ENCODE data around the gene DGCR2.
"Not testable (repeated sequence)": the region's sequence is repeated elsewhere in the genome, so short reads cannot be mapped to it uniquely, and the experiment has no call there.

The DGCR2 gene

DNA sequence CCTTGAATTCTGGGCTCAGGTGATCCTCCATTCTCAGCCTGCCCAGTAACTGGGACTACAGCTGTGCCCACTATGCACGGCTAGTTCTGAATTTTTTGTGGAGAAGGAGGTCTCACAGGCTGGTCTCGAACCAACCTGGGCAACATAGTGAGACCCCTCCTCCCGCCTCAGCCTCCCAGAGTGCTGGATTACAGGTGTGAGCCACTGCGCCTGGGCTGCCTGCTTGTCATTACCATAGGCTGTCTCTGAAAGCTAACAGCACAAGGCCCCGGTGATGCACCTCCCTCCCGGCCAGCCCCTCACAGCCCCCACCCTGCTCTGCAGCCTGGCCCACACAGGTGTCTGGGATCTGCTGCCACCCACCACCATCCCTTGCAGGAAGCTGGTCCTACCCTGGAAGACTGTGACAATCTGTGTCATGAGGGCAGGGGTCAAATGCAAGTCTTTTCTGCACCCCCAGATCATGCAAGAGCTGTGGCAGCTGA is 82.4 kb downstream of the DGCR2 start:
- no peaks in the 10 kb centered on the region for H3K79me2 ChIP-seq (ENCODE audit: control insufficient read depth, insufficient read depth, low read length, unreplicated experiment)
- H3K27ac ChIP-seq (ENCODE audit: low read depth, low read length): no peak overlapping the region
- H3K4me3 ChIP-seq (ENCODE audit: low read depth, low read length): no peak overlapping the region
- H3K27me3 ChIP-seq (ENCODE audit: insufficient read depth, low read length): no peaks in the 10 kb centered on the region
- no peak overlapping the region for H2AFZ ChIP-seq (ENCODE audit: low read length, unreplicated experiment)
- H3K4me1 ChIP-seq (ENCODE audit: control insufficient read depth, insufficient read depth, low read length, unreplicated experiment): peaks cover 8% of the 10 kb centered on the region
- H3K36me3 ChIP-seq (ENCODE audit: insufficient read depth, low read length): no peaks in the 10 kb centered on the region

DNA sequence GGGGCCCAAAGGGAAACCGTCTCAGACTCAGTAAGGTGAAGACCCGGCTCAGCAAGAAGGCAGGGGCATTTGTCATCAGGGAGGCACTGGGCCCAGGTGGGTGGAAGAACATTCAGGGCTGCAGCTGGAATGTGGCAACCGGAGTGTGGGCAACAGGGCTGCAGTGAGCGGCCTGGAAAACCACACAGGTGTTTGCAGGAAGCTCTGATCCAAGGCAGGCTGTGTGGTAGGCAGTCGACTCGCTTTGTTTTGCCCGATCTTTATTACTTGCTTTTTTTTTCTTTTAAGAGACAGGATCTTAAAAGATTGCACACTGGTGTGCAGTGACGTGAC is 82.8 kb downstream of the DGCR2 start:
- no peak overlapping the region for H2AFZ ChIP-seq (ENCODE audit: low read length, unreplicated experiment)
- no peak overlapping the region for H3K27ac ChIP-seq (ENCODE audit: low read depth, low read length)
- H3K36me3 ChIP-seq (ENCODE audit: insufficient read depth, low read length): no peaks in the 10 kb centered on the region
- no peaks in the 10 kb centered on the region for H3K27me3 ChIP-seq (ENCODE audit: insufficient read depth, low read length)
- H3K79me2 ChIP-seq (ENCODE audit: control insufficient read depth, insufficient read depth, low read length, unreplicated experiment): no peaks in the 10 kb centered on the region
- no peak overlapping the region for H3K4me3 ChIP-seq (ENCODE audit: low read depth, low read length)
- peaks cover 7% of the 10 kb centered on the region for H3K4me1 ChIP-seq (ENCODE audit: control insufficient read depth, insufficient read depth, low read length, unreplicated experiment)

DNA sequence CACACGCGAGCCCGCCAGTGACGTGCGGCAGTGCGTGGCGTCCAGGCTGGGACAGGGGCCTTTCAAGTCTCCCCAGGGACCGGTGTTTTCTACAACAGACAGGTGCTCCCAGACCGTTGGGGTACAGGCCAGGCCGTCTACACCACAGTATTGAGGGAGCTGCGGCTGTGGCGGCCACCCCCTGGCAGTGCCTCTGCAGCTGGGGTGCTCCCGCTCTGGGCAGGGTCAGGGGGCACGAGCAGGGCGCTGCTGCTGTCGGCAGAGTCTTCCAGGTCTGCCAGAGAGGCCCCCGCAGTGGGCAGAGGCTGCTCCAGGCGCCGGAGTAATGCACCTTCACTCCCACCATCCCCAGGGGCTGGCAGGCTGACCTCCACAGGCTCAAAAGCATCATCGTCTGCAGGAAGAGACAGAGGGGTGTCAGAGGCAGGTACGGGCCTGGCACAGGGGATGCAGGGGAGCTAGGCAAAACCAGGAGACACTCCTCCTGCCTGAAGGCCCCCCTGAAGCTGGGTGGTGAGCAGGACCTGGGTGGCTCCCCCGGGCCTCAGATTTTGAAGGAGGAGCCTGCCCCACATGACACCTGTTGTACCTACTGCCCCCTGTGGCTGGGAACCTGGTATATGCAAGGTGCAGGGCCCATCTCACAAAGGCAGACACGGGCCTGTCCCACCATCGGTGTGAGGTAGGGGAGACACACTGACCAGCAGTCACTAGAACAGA is 83.3 kb downstream of the DGCR2 start:
- H3K4me3 ChIP-seq (ENCODE audit: low read depth, low read length): no peak overlapping the region
- no peak overlapping the region for H2AFZ ChIP-seq (ENCODE audit: low read length, unreplicated experiment)
- H3K27ac ChIP-seq (ENCODE audit: low read depth, low read length): no peak overlapping the region
- H3K4me1 ChIP-seq (ENCODE audit: control insufficient read depth, insufficient read depth, low read length, unreplicated experiment): peaks cover 2% of the 10 kb centered on the region
- H3K36me3 ChIP-seq (ENCODE audit: insufficient read depth, low read length): no peaks in the 10 kb centered on the region
- no peaks in the 10 kb centered on the region for H3K79me2 ChIP-seq (ENCODE audit: control insufficient read depth, insufficient read depth, low read length, unreplicated experiment)
- H3K27me3 ChIP-seq (ENCODE audit: insufficient read depth, low read length): no peaks in the 10 kb centered on the region

DNA sequence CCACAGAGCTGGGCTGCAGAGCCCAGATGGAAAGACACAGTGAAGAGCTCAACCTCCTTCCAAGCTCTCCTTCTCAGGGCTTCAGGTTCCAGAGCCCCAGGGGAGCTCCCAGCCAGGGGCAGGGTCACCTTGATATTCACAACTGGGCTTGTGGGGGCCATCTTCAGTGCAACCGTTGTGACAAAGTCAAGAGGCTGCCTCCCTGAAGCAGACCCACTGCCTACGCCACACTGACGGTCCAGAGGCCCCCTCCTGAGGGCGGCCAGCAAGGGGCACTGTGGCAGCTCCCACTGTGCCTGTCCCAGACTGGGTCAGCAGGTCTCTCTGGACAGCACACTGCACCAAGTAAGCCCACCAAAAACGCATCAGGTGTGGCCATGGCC is 84.1 kb downstream of the DGCR2 start:
- Histone ChIP-seq H3K27me3 (ENCODE audit: insufficient read depth, low read length) (no peaks in the 10 kb centered on the region), H3K36me3 (ENCODE audit: insufficient read depth, low read length) (no peaks in the 10 kb centered on the region), H3K27ac (ENCODE audit: low read depth, low read length) (no peak overlapping the region), H2AFZ (ENCODE audit: low read length, unreplicated experiment) (no peak overlapping the region), H3K79me2 (ENCODE audit: control insufficient read depth, insufficient read depth, low read length, unreplicated experiment) (no peaks in the 10 kb centered on the region), H3K4me1 (ENCODE audit: control insufficient read depth, insufficient read depth, low read length, unreplicated experiment) (no peaks in the 10 kb centered on the region), H3K4me3 (ENCODE audit: low read depth, low read length) (no peak overlapping the region)

DNA sequence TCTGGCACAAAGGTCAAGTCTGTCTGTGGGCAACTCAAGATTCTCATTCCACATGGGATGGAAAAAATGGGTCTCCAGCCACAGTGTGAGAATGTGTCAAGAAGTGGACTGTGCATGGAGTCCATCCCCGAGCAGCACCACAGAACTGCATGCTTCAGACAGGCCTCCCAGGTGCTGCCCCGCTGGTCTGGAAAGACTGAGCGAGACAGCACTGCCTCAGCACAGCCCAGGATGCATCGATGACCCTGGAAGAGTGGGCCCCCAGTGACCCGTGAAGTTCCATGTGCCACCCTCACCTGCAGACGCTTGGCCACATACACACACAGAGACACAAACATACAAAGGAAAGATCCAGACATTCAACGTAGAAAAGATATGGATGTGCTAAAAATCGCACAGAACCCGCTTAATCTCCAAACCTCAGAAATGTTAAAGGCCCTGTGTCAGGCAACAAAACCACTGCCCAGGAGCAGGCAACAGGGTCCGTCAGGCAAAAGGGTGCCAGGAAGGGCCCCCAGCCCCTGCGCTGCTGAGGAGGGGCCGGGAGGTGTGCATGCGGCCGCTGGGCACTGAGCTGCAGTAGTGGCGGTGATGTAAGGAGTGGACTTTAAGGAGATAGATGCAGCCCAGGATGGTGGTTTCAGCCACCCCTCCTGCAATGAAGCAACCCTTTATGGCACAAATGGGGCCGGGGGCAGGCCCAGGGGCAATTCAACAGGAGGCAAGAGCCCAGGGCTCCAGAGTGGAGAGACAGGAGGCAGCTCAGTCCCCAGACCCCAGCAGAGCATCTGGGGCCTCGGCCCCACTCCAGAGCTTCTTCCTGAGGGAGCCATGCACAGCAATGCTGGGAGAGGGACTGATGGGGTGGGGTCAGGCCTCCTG is 84.7 kb downstream of the DGCR2 start:
- no peaks in the 10 kb centered on the region for H3K36me3 ChIP-seq (ENCODE audit: insufficient read depth, low read length)
- no peak overlapping the region for H3K4me3 ChIP-seq (ENCODE audit: low read depth, low read length)
- H2AFZ ChIP-seq (ENCODE audit: low read length, unreplicated experiment): no peak overlapping the region

DNA sequence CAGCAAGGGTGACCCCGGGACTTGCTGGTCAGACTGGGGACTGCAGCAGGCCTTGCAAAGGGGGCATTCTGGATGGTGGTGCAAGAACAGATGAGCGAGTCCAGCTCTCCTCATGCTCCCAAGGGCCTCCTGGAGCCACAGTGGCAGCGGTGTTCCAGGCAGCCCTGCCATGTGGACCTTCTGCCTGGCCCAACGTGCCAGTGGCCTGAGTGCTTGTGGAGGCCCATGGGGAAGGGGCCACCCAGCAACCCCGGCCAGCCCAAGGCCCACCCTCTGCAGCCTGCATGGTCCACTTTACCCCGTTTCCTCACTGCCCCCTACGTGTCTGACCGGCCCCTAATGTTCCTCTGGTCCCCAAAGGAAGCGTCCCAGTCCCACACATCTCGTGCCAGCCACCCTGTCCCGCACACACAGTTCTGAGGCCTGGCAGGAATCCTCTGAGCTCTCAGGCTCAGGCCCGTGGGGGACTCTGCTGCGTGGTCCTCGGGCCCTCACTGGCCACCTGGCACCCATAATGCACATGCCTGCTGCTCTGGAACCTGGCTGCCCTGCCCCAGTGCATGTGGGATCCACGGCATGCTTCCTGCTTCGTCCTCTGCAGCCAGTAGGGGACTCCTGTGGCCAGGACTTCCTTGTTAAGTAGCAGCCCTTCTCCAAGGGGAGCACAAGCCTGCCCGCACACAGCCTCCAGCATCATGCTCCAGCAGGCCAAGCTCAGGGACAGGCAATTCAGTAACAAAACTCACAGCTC is 85.5 kb downstream of the DGCR2 start:
- no peak overlapping the region for H3K27ac ChIP-seq (ENCODE audit: low read depth, low read length)
- H3K4me3 ChIP-seq (ENCODE audit: low read depth, low read length): no peak overlapping the region
- no peaks in the 10 kb centered on the region for H3K36me3 ChIP-seq (ENCODE audit: insufficient read depth, low read length)
- no peaks in the 10 kb centered on the region for H3K79me2 ChIP-seq (ENCODE audit: control insufficient read depth, insufficient read depth, low read length, unreplicated experiment)
- H3K4me1 ChIP-seq (ENCODE audit: control insufficient read depth, insufficient read depth, low read length, unreplicated experiment): no peaks in the 10 kb centered on the region
- no peaks in the 10 kb centered on the region for H3K27me3 ChIP-seq (ENCODE audit: insufficient read depth, low read length)
- no peak overlapping the region for H2AFZ ChIP-seq (ENCODE audit: low read length, unreplicated experiment)

More for the DNA sequence above, 84.7 kb downstream of the DGCR2 start:
- H3K79me2 ChIP-seq (ENCODE audit: control insufficient read depth, insufficient read depth, low read length, unreplicated experiment): no peaks in the 10 kb centered on the region
- H3K4me1 ChIP-seq (ENCODE audit: control insufficient read depth, insufficient read depth, low read length, unreplicated experiment): no peaks in the 10 kb centered on the region
- no peaks in the 10 kb centered on the region for H3K27me3 ChIP-seq (ENCODE audit: insufficient read depth, low read length)
- no peak overlapping the region for H3K27ac ChIP-seq (ENCODE audit: low read depth, low read length)

DNA sequence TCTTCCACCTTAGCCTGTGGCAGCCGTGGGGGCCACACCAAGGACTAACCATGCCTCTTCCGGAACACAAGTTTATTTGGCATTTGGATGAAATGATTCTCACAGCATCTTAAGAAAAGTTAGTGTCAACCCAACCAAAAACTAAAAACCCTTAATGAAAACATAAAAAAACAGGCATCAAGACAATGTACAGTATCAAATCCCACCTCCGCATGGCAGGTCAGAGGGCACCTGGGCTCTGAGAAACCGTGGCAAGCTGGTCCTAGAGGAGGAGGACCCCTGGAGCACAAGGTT is 86.0 kb downstream of the DGCR2 start:
- Histone ChIP-seq H3K4me1 (ENCODE audit: control insufficient read depth, insufficient read depth, low read length, unreplicated experiment) (no peaks in the 10 kb centered on the region), H3K27ac (ENCODE audit: low read depth, low read length) (no peak overlapping the region), H3K4me3 (ENCODE audit: low read depth, low read length) (no peak overlapping the region), H3K79me2 (ENCODE audit: control insufficient read depth, insufficient read depth, low read length, unreplicated experiment) (no peaks in the 10 kb centered on the region), H3K36me3 (ENCODE audit: insufficient read depth, low read length) (no peaks in the 10 kb centered on the region), H2AFZ (ENCODE audit: low read length, unreplicated experiment) (no peak overlapping the region), H3K27me3 (ENCODE audit: insufficient read depth, low read length) (no peaks in the 10 kb centered on the region)

DNA sequence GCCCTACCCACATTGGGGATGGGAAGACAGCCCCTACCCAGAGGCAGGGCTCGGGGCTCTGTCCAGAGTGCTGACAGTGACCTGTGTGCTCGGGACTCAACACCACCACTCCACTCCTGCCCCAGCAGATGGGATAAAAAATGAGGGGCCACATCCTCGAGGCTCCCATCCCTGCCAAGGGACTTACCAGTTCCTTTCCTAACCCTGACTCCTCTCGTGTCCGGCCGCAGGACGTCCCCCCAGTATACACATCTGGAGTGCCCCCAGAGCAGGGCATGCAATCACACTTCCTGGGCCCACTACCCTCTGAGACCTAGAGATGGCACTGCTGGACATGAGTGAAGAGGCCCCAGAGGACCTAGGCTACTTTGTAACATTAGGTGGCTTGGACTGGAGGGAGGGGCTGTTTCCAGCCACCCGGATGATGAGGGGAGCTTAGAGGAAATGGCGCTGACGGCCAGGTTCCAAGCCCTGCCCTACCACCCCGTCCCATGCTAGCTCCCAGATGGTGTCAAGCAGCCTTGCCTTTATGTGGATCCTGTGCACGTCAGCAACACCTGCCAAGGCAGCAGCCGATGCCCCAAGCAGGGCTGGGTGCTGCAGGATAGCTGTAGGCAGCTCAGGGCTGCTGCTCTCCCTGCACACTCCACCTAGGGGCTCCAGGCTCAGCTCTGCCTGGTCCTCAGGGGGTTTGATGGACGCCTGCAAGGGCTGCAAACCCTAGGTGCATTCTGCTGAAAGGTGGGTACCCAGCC is 86.6 kb downstream of the DGCR2 start:
- Histone ChIP-seq H3K79me2 (ENCODE audit: control insufficient read depth, insufficient read depth, low read length, unreplicated experiment) (no peaks in the 10 kb centered on the region), H3K4me1 (ENCODE audit: control insufficient read depth, insufficient read depth, low read length, unreplicated experiment) (no peaks in the 10 kb centered on the region), H3K4me3 (ENCODE audit: low read depth, low read length) (no peak overlapping the region), H3K27me3 (ENCODE audit: insufficient read depth, low read length) (0 out of 2 replicates have a peak, but pooled peaks cover under 1% of the 10 kb centered on the region), H3K36me3 (ENCODE audit: insufficient read depth, low read length) (no peaks in the 10 kb centered on the region), H2AFZ (ENCODE audit: low read length, unreplicated experiment) (no peak overlapping the region), H3K27ac (ENCODE audit: low read depth, low read length) (no peak overlapping the region)

DNA sequence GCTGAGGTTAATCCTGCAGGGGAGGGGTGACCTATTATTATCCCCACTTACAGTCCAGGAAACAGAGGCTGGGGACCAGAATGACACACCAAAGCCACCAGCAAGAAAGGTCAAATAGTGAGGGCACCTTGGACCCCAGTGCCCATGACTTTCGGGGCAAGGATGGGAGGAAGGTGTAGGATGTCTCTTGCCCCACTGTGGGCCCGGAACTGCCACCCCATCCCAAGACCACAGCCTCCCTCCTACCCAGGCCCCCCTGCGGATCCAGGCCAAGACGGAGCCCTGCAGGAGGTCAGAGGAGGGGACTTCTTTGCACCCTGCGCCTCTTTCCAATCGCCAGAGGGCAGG is 87.1 kb downstream of the DGCR2 start:
- not testable (repeated sequence) for H2AFZ ChIP-seq (ENCODE audit: low read length, unreplicated experiment); H3K79me2 ChIP-seq (ENCODE audit: control insufficient read depth, insufficient read depth, low read length, unreplicated experiment); H3K27me3 ChIP-seq (ENCODE audit: insufficient read depth, low read length); H3K27ac ChIP-seq (ENCODE audit: low read depth, low read length); H3K36me3 ChIP-seq (ENCODE audit: insufficient read depth, low read length); H3K4me3 ChIP-seq (ENCODE audit: low read depth, low read length); H3K4me1 ChIP-seq (ENCODE audit: control insufficient read depth, insufficient read depth, low read length, unreplicated experiment)

DNA sequence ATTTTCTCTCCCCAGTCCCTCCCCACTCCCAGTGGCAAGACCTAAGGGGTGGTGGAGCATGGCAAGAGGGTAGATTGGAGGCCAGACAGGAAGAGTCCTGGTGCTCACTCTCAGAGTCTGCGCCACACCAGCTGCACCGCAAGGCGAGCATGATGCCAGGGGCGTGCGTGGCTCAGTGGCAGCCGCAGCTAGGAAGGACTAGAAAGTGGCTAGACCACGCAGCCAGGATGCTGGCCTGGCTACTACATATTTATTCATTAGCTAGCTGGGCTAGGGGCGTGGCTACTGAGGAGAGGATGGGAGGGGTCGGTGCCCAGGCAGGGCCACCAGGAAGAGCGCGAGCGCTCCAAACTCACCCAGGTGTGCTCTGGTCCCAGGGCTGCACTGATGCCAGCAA is 87.5 kb downstream of the DGCR2 start:
- not testable (repeated sequence) for H3K36me3 ChIP-seq (ENCODE audit: insufficient read depth, low read length); H2AFZ ChIP-seq (ENCODE audit: low read length, unreplicated experiment); H3K27ac ChIP-seq (ENCODE audit: low read depth, low read length); H3K79me2 ChIP-seq (ENCODE audit: control insufficient read depth, insufficient read depth, low read length, unreplicated experiment); H3K4me1 ChIP-seq (ENCODE audit: control insufficient read depth, insufficient read depth, low read length, unreplicated experiment); H3K27me3 ChIP-seq (ENCODE audit: insufficient read depth, low read length); H3K4me3 ChIP-seq (ENCODE audit: low read depth, low read length)
